ENCODE measurements around the gene KIAA0513. TPM values are rescaled to one million over a fixed set of nuclear protein-coding genes. Genes with fewer than 3 reads are reported as not detected.

The KIAA0513 gene
- total RNA-seq, 2 donors from 2014 or later: 13.4 to 50.1 TPM

DNA sequence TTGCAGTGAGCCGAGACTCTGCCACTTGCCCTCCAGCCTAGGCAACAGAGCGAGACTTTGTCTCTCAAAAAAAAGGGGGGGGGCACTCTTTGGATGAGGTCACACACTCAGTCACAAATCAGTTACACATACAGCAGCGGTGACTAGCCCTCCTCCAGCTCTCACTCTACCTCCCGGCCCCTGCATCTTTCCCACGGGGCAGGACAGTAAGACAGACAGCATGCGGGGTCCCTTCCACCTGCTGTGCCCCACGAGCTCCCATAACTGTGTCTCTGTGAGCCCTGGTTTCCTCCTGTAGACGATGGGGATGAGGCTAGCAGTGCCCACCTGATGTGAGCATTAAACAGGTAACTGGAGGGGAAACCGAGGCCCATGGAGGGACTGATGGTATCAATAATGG, 79.5 kb downstream of the KIAA0513 start:
- DNase-seq (ENCODE audit: low spot score) (no peak), ATAC-seq (ENCODE audit: insufficient number of reproducible peaks, low FRiP score, low read depth) (no peak)
- no peaks in the 10 kb centered on the region for H3K27me3 ChIP-seq (replicated peaks; ENCODE audit: insufficient read depth)
- H3K4me3 ChIP-seq: no peak overlapping the region
- H3K9me3 ChIP-seq: no peaks in the 10 kb centered on the region
- TF ChIP-seq, protein P1, sequence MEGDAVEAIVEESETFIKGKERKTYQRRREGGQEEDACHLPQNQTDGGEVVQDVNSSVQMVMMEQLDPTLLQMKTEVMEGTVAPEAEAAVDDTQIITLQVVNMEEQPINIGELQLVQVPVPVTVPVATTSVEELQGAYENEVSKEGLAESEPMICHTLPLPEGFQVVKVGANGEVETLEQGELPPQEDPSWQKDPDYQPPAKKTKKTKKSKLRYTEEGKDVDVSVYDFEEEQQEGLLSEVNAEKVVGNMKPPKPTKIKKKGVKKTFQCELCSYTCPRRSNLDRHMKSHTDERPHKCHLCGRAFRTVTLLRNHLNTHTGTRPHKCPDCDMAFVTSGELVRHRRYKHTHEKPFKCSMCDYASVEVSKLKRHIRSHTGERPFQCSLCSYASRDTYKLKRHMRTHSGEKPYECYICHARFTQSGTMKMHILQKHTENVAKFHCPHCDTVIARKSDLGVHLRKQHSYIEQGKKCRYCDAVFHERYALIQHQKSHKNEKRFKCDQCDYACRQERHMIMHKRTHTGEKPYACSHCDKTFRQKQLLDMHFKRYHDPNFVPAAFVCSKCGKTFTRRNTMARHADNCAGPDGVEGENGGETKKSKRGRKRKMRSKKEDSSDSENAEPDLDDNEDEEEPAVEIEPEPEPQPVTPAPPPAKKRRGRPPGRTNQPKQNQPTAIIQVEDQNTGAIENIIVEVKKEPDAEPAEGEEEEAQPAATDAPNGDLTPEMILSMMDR (IDR thresholded peaks at IDR 0.05): no peak
- no peaks in the 10 kb centered on the region for H3K36me3 ChIP-seq
- no peaks in the 10 kb centered on the region for H3K4me1 ChIP-seq (ENCODE audit: control insufficient read depth in 1 of 2, low read depth in 2 of 2)
- H3K27ac ChIP-seq: no peak overlapping the region

GRCh38 chr16:85107532-85107931, 79.9 kb downstream of the KIAA0513 start:
- Histone ChIP-seq H3K4me1 (ENCODE audit: control insufficient read depth in 1 of 2, low read depth in 2 of 2) (no peaks in the 10 kb centered on the region), H3K36me3 (no peaks in the 10 kb centered on the region), H3K9me3 (no peaks in the 10 kb centered on the region), H3K27ac (no peak overlapping the region), H3K27me3 (replicated peaks; ENCODE audit: insufficient read depth) (no peaks in the 10 kb centered on the region), H3K4me3 (no peak overlapping the region)
- ATAC-seq (ENCODE audit: insufficient number of reproducible peaks, low FRiP score, low read depth) (no peak), DNase-seq (ENCODE audit: low spot score) (no peak)
- TF ChIP-seq, protein P1 (IDR thresholded peaks at IDR 0.05): no peak

- Histone ChIP-seq H3K36me3 (no peaks in the 10 kb centered on the region), H3K4me3 (no peak overlapping the region), H3K27ac (no peak overlapping the region), H3K9me3 (no peaks in the 10 kb centered on the region), H3K27me3 (replicated peaks; ENCODE audit: insufficient read depth) (no peaks in the 10 kb centered on the region), H3K4me1 (ENCODE audit: control insufficient read depth in 1 of 2, low read depth in 2 of 2) (peaks cover 4 to 5% of the 10 kb centered on the region in 2 donors)
- DNase-seq (ENCODE audit: low spot score) (no peak), ATAC-seq (ENCODE audit: insufficient number of reproducible peaks, low FRiP score, low read depth) (no peak)
- TF ChIP-seq, protein P1 (IDR thresholded peaks at IDR 0.05): no peak
Measured at GRCh38 chr16:85110105-85110504, 82.5 kb downstream of the KIAA0513 start.

DNA sequence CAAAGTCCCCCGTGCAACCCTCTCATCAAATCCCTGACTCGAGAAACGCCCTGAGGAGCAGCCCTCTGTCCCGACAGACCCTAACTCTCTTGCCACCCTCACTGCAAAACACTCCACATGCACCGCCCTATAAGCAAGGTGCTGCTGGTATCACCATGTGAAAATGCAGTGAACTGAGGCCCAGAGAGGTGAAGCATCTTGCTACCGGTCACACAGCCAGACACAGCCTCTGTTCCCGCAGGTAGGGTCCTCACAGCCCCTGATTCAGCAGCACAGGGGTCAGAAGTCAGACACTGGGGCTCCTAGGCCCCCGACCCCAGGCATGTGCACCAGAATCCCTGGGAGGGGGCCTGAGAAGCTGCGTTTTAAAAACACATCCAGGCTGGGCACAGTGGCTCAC, 83.6 kb downstream of the KIAA0513 start:
- TF ChIP-seq, protein P1 (IDR thresholded peaks at IDR 0.05): no peak
- Histone ChIP-seq H3K4me1 (ENCODE audit: control insufficient read depth in 1 of 2, low read depth in 2 of 2) (peaks cover 5 to 7% of the 10 kb centered on the region in 2 donors), H3K27ac (no peak overlapping the region), H3K4me3 (no peak overlapping the region), H3K36me3 (no peaks in the 10 kb centered on the region), H3K27me3 (replicated peaks; ENCODE audit: insufficient read depth) (no peaks in the 10 kb centered on the region), H3K9me3 (no peaks in the 10 kb centered on the region)
- no peak for DNase-seq (ENCODE audit: low spot score)
- ATAC-seq (ENCODE audit: insufficient number of reproducible peaks, low FRiP score, low read depth): no peak

- Histone ChIP-seq H3K9me3 (no peaks in the 10 kb centered on the region), H3K36me3 (no peaks in the 10 kb centered on the region), H3K4me1 (ENCODE audit: control insufficient read depth in 1 of 2, low read depth in 2 of 2) (peaks cover 5 to 7% of the 10 kb centered on the region in 2 donors), H3K27me3 (replicated peaks; ENCODE audit: insufficient read depth) (no peaks in the 10 kb centered on the region), H3K27ac (no peak within 1 kb of the TSS), H3K4me3 (no peak within 1 kb of the TSS)
- DNase-seq (ENCODE audit: low spot score) (no peak), ATAC-seq (ENCODE audit: insufficient number of reproducible peaks, low FRiP score, low read depth) (no peak)
- TF ChIP-seq, protein P1 (IDR thresholded peaks at IDR 0.05): no peak
Measured at GRCh38 chr16:85112364-85112763, 84.8 kb downstream of the KIAA0513 start, which contains the start of gene CIBAR2. Gene CIBAR2 (minus strand): TSS chr16:85112472. CDS start chr16:85112352, 120 bp downstream.
